Muscle of leg (tissue), 11 donors: ENCODE results near the gene NOP14. TPM values are rescaled to one million over a fixed set of nuclear protein-coding genes. Genes with fewer than 3 reads are reported as not detected.

Experiments
- DNase-seq: peaks from one replicate; pipeline ENCODE4 v3.0.0; 2013
- H3K27ac ChIP-seq: one replicate; pipeline ENCODE4 v1.5.1; 2013; ENCODE audit warnings: mild to moderate bottlenecking, low read length, control low read depth
- H3K27me3 ChIP-seq: one replicate; pipeline ENCODE4 v1.6.1; 2013; ENCODE audit warnings: low read length; ENCODE audit not compliant: control insufficient read depth, insufficient read depth
- H3K36me3 ChIP-seq: one replicate; pipeline ENCODE4 v1.6.1; 2013; ENCODE audit warnings: low read length; ENCODE audit not compliant: control insufficient read depth, insufficient read depth
- H3K4me1 ChIP-seq: one replicate; pipeline ENCODE4 v1.6.1; 2013; ENCODE audit warnings: low read length; ENCODE audit not compliant: control insufficient read depth, insufficient read depth
- H3K4me3 ChIP-seq: one replicate; pipeline ENCODE4 v1.5.1; 2013; ENCODE audit warnings: low read length, control low read depth
- H3K9me3 ChIP-seq: replicated peaks from 2 replicates; pipeline ENCODE4 v1.6.1; 2013; ENCODE audit warnings: low read depth, low read length; ENCODE audit not compliant: control insufficient read depth
- WGBS: methylation state at CpG from one replicate; pipeline ENCODE4 v1.1.5; 2013; ENCODE audit warnings: missing lambda C conversion rate; ENCODE audit not compliant: insufficient coverage; 5-methylcytosine and 5-hydroxymethylcytosine counted together
- polyA plus RNA-seq, 8 donors: library from polyadenylated mRNA; unstranded; fragments of 120-200 nt; gene quantifications; one replicate each; pipeline versions ENCODE4 v1.2.1 to v1.2.3, GENCODE V29; 2013; ENCODE audit warnings: inconsistent platforms in 1 of 8, low replicate concordance in 1 of 8; ENCODE audit not compliant: insufficient read length in 8 of 8, insufficient read depth in 1 of 8
- total RNA-seq: library from RNA; stranded (reverse); fragments of 120-200 nt; gene quantifications from one replicate; pipeline ENCODE4 v1.2.4, GENCODE V29; 2013

NOP14 gene
- total and polyA plus RNA-seq, 9 donors: 12.1 to 27.6 (median 25.0) TPM

DNA sequence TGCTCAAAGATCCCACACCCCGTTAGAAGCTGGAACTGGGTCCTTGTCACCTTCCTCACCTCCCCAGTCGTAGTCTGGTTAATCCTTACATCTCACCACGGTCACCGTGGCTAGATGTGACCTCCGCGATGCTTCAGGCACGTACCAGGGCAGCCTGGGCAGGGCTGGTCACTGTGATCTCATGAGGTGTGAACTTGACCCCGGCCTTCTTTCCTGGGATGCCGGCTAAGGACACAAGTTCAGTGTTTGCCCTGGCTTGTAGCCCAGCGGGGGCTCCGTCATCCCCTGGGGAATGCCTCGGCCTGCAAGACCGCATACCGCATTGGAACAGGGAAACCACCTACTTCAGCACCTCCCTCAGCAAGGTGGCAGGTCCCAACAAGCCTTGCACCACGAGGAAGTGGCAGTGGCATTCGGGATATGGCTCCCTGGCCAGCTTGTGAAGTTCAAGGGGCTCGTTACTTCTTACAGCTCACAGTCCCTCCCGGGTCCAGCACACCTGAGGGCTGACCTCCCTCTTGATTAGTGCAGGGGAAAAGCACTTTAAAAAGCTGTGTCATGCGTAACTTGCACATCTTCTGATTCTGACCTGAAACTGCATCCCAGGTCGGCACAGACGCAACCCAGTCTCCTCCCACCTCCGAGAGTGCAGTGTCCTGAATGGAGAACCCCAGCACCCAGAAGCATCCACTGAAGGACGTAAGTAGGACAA lies 25.9 kb downstream of the NOP14 start:
- 75% methylated on average over 20 of the region's 23 CpGs for WGBS
- no peak for DNase-seq
- Histone ChIP-seq H3K27ac (no peak overlapping the region), H3K4me3 (no peak overlapping the region), H3K36me3 (peaks cover 62% of the 10 kb centered on the region), H3K9me3 (no peaks in the 10 kb centered on the region), H3K4me1 (peaks cover 35% of the 10 kb centered on the region), H3K27me3 (no peaks in the 10 kb centered on the region)

DNA sequence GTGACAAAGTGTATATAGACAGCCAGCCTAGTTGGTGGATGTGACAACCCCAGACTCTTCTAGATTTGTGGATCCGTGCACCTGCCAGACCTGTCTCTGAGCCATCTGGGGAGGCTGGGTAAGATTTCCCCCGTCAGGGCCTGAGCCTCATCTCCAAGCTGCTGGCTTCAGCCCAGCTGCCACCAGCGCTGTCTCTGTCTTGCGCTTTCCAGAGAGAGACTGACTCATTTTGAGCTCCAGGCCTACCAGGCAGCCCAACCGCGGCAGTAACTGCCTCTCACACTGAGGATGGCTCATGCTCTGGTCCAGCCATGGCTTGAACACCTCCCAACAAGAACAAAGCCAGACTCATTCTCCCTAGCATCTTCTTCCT lies 26.4 kb downstream of the NOP14 start:
- no peak for DNase-seq
- no peak overlapping the region for H3K27ac ChIP-seq
- 71% methylated on average over 6 of the region's 6 CpGs for WGBS
- H3K4me1 ChIP-seq: peaks cover 40% of the 10 kb centered on the region
- H3K4me3 ChIP-seq: no peak overlapping the region
- no peaks in the 10 kb centered on the region for H3K9me3 ChIP-seq
- H3K27me3 ChIP-seq: no peaks in the 10 kb centered on the region
- peaks cover 60% of the 10 kb centered on the region for H3K36me3 ChIP-seq

DNA sequence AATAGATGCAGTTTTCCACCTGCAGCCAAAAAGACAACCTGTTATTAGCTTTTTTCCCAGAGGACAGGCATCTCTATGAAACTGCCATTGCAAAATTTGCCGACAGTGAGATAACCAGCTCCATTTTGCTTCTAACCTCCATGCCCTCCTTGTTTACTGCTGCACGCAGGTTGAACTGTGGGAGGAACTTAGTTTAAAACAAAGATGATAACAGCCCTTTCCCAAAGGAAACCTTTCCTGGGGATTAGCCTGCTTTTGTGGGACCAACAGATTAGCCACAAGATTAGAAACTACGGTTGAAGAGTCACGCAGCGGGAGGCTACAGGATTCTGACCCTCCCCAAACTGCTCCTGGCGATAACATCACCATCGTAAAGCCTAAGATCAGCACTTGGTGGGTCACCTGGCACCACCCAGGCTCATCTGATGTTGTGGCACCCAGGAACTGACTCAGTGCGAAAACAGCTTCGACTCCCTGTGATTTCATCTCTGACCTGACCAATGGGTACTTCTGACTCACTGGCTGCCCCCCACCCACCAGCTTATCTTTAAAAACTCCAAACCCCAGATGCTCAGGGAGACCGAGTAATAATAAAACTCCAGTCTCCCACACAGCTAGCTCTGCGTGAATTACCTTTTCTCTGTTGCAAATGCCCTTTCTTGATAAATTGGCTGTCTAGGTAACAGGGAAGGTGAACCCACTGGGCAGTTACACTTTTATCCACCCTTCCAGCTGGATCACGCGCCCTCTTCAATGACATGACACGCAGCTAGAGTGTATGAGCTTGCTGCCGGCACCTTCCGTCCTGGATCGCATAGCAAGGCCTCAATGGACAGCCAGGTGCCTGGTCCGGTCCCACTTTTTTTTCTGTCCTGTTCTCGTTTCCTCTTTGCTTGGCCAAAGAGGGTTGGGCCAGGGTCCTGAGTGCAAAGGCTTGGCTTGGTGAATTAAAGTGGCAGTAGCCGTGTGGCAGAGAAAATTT lies 27.2 kb downstream of the NOP14 start:
- no peak for DNase-seq
- H3K36me3 ChIP-seq: peaks cover 60% of the 10 kb centered on the region
- peak overlapping the region; percentile 52 for H3K27ac ChIP-seq
- no peaks in the 10 kb centered on the region for H3K27me3 ChIP-seq
- peak overlapping the region; percentile 72 for H3K4me3 ChIP-seq
- 80% methylated on average over 19 of the region's 20 CpGs for WGBS
- H3K4me1 ChIP-seq: peaks cover 42% of the 10 kb centered on the region
- H3K9me3 ChIP-seq: no peaks in the 10 kb centered on the region

DNA sequence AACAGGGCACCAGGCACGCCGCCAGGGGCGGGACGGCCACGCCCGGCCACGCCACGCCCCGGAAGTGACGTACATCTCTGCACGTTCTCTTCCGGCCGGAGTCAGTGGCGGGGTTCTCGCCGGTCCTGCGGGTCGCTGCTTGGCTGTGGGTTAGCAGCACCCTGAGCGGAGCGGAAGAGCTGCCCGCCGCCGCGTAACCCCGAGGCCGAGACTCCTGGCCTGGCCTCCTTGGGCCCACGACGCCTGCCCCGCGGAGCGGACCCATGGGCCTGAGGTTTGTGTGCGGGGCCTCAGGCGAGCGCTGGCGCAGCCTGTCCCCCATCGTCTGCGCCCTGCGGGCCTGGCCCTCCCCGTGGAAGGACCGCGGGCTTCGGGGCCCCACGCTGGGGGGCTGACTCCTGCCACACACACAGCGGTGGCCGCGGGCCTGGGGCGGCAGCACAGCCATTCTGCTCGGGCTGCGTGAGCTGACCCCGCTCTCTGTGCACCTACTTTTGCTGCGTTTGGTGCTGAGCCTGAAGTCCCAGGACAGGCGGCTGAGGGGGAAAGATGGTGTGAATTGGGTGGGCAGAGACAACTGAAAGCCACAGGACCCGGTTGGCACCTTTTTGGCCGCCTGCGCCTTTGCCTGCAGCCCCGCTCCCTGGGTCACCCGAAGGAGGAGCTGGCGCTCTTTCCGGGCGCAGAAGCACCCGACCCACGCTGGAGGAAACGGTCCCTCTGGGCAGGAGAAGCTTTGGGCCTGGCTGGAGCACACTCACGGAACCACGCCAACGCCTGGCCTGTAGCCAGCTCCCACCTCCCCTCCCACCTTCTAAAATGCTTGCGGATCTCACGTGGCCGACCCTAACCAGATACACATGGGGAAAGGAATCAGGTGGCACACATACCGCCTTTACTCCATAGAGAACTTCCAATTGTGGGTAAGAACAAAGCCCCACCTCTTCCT lies 28.1 kb downstream of the NOP14 start:
- DNase-seq: peak; percentile 96
- under 1% methylated on average over 70 of the region's 70 CpGs for WGBS
- H3K36me3 ChIP-seq: peaks cover 60% of the 10 kb centered on the region
- peak overlapping the region; percentile 72 for H3K4me3 ChIP-seq
- H3K27ac ChIP-seq: peak overlapping the region; percentile 52
- peaks cover 45% of the 10 kb centered on the region for H3K4me1 ChIP-seq
- H3K9me3 ChIP-seq: no peaks in the 10 kb centered on the region
- H3K27me3 ChIP-seq: no peaks in the 10 kb centered on the region

DNA sequence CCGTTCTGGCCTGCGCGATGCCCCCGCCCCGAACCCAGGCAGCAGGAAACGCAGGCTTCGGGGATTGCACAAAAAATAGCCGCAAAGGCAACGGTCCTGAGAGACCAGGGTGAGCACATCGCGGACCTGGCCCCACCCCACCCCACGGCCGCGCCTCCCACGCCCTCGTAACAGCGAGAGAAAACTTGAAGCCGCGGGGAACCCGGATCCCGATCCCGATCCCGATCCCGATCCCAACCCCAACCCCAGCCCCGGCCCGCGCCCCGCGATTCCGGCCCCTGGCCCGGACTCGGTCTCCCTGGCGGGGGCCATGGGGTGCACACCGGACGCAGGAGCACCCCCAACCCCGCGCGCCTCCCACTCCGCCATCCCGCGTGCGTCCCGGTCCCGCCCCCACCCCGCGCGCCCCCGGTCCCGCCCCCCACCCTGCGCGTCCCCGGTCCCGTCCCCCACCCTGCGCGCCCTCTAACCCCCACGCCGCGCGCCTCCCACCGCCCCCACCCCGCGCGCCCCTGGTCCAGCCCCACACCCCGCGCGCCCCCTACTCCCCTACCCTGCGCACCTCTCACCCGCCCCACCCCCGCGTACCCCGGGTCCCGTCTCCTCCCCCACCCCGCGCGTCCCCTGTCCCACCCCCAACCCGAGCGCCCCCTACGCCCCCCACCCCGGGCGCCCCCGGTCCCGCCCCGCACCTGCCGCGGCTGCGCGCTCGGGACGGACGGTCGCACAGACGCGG lies 29.0 kb downstream of the NOP14 start:
- Histone ChIP-seq H3K4me1 (peaks cover 45% of the 10 kb centered on the region), H3K36me3 (peaks cover 58% of the 10 kb centered on the region), H3K4me3 (peak overlapping the region; percentile 72), H3K27me3 (no peaks in the 10 kb centered on the region), H3K27ac (peak overlapping the region; percentile 15), H3K9me3 (no peaks in the 10 kb centered on the region)
- peak; percentile 59 for DNase-seq
- WGBS: under 1% methylated on average over 34 of the region's 93 CpGs

DNA sequence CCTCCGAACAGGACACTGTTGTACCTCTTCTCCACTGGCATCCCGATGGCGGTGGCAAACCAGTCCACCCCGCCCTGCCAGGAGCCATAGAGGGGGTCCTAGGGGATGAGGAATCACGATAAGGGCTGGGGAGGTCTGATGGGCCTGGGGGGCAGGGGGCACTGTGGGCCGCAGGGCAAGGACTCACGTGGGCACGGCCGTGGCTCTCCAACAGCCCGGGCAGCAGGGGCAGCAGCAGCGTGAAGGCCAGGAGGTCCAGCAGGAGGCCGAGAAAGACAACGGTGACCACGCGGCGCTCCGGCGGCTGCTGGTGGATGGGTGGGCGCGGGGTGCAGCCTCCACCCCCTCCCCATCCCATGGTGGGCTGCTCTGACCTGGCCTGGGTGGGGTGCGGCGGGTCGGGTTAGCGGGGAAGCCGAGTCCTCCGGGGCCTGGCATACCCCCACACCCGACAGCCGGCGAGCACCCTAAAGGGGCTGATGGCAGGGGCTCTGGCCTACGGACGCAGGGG lies 29.6 kb downstream of the NOP14 start:
- peaks cover 45% of the 10 kb centered on the region for H3K4me1 ChIP-seq
- WGBS: 31% methylated on average over 20 of the region's 31 CpGs
- no peaks in the 10 kb centered on the region for H3K9me3 ChIP-seq
- peaks cover 58% of the 10 kb centered on the region for H3K36me3 ChIP-seq
- H3K27ac ChIP-seq: peak overlapping the region; percentile 15
- DNase-seq: no peak
- no peaks in the 10 kb centered on the region for H3K27me3 ChIP-seq
- peak overlapping the region; percentile 68 for H3K4me3 ChIP-seq

DNA sequence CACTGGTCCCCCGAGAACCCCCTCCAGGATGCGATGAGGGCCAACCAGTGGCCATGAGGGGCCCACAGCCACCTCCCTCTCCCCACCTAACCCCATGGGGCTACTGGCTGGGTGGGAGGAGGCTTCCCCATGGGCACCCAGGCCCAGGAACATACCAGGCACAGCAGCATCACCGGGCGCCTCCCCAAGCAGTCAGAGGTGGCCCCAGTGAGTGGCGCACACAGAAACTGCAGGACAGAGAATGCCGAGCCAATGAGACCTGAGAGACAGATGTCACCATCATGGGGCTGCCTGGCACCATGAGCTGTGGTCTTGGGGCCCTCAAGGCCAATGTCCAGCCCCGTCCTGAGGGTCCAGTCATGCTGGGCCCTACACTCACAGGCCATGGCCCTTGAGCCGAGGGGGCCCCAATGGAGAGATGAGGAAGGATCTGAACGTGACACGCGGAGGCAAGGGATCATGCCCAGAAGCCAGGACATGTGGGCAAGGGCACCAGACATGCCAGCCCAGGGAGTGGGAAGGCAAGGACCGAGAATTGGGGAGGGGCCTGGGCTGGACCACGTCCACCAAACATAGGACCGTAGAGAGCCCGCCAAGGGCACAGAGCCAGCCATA lies 30.1 kb downstream of the NOP14 start:
- no peaks in the 10 kb centered on the region for H3K27me3 ChIP-seq
- DNase-seq: no peak
- peaks cover 45% of the 10 kb centered on the region for H3K4me1 ChIP-seq
- WGBS: 68% methylated on average over 13 of the region's 15 CpGs
- H3K9me3 ChIP-seq: no peaks in the 10 kb centered on the region
- peak overlapping the region; percentile 68 for H3K4me3 ChIP-seq
- peaks cover 59% of the 10 kb centered on the region for H3K36me3 ChIP-seq
- H3K27ac ChIP-seq: peak overlapping the region; percentile 51

DNA sequence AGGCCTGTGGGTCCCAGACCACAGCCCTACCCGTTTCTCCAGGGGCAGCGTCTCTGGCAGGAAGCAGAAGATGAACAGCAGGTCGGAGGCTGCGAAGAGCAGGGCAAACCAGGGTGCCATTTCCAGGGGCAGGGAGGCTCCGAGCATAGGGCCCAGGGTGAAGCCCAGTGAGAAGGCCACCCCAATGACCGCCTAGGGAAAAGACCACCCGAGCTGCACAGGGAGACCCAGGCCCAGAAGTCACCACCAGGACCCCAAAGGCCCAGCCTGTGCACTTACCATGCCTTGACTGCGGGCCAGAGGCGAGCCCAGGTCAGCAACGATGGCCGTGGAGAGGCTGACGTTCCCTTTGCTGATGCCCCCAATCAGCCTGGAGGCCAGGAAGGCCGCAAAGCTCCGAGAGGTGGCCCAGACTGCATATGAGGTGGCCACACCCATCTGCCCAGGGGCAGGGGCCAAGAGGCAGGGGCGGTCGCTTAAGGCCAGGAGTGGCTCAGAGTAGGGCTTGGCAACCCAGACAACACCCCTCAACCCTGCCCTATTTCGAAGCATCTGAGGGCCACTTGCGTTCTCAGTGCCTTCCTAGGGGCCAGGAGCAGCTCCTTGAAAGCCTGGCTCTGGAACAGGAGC lies 30.8 kb downstream of the NOP14 start:
- H3K4me1 ChIP-seq: peaks cover 45% of the 10 kb centered on the region
- no peak overlapping the region for H3K4me3 ChIP-seq
- no peak for DNase-seq
- H3K27ac ChIP-seq: no peak overlapping the region
- H3K27me3 ChIP-seq: no peaks in the 10 kb centered on the region
- peaks cover 59% of the 10 kb centered on the region for H3K36me3 ChIP-seq
- 72% methylated on average over 17 of the region's 18 CpGs for WGBS
- H3K9me3 ChIP-seq: no peaks in the 10 kb centered on the region
